GM12892 (cell line): ENCODE measurements around the gene TMED9.
"Not testable (repeated sequence)": the region's sequence is repeated elsewhere in the genome, so short reads cannot be mapped to it uniquely, and the experiment has no call there.

Source experiments
- DNase-seq: peaks from one replicate; pipeline ENCODE4 v3.0.0; 2011; ENCODE audit not compliant: insufficient read length
- FAIRE-seq: peaks from 2 replicates; lab custom pipeline; 2011; peaks lifted over from hg19 to GRCh38; lab: Jason Lieb, UNC
- POLR2A ChIP-seq: IDR thresholded peaks from 2 replicates; pipeline ENCODE4 v1.6.1; 2011; ENCODE audit warnings: low read depth, low read length, control low read depth
- POLR2AphosphoS5 ChIP-seq: IDR thresholded peaks from 2 replicates; pipeline ENCODE4 v1.6.1; 2011; ENCODE audit warnings: low read depth, low read length, control low read depth
- TAF1 ChIP-seq: IDR thresholded peaks from 2 replicates; pipeline ENCODE4 v1.6.1; 2011; ENCODE audit warnings: low read depth, mild to moderate bottlenecking, control low read depth, low read length, borderline replicate concordance

TMED9 gene

DNA sequence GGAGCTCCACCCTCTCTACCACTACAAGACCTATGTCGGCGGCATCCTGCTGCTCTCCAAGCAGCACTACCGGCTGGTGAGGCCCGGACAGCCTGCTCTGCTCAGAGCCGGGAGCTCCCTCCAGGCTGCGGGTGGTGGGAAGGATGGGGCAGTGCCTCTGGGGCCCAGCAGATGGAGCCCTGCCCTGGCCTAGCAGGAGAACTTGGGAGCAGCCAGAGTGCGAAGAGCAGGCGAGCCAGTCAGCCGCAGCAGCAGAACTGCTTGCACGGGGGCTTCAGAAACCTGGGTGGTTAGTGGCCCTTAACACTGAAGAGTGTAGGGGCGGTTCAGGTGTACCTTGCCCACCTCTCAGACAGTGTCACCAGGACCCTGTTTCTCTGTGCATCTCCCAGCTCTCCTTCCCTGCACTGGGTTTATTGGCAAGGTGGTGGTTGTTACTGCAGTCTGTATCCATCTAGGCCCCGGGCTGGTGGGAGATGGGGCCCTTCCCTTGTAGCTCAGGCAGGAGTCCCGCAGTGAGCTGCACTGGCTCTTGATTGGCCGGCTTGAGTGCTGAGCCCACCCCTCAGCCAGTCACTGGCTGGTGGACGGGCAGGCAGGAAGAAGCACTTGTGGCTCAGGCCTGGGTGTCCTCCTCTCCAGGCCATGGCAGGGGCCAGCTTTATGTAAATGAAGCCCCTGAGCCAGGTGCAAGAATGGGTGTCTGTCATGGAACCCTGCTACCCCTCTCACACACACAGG lies 15.6 kb downstream of the TMED9 start:
- peak; percentile 60 for DNase-seq
- no peak for FAIRE-seq
- TF ChIP-seq TAF1 (no peak), POLR2AphosphoS5 (no peak), POLR2A (no peak)

DNA sequence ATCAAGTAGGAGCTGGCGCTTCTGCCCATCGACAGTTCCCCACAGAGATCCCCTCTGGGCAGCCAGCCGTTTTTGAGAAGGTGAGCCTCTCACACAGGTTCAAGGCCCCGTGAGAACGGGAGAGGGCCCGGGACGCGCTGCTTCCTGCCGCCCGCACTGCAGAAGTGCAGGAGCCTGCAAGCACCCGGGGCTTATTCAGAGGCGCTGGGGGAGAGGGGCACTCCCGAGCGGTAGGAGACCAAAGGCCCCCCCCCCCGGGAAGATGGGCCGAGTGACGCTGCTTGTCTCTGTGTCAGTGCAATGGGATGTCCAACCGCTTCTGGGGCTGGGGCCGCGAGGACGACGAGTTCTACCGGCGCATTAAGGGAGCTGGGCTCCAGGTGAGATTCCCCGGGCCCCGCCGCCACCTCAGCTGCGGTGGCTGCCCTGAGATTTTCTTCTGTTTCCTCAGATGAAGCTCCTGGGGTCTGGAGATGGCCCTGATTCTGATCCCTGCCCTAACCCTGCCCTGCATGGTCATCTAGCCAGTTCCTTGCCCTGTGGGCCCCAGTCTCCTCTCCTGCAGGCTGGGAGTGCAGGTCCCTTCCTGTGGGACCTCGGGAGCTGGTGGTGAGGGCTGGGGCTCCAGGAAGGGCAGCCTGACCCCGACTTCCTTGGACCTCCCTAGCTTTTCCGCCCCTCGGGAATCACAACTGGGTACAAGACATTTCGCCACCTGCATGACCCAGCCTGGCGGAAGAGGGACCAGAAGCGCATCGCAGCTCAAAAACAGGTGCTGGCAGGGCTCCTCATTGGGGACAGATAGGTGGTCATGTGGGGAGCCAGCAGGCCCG lies 16.5 kb downstream of the TMED9 start:
- TF ChIP-seq TAF1 (no peak), POLR2AphosphoS5 (no peak), POLR2A (no peak)
- DNase-seq (no peak), FAIRE-seq (no peak)

DNA sequence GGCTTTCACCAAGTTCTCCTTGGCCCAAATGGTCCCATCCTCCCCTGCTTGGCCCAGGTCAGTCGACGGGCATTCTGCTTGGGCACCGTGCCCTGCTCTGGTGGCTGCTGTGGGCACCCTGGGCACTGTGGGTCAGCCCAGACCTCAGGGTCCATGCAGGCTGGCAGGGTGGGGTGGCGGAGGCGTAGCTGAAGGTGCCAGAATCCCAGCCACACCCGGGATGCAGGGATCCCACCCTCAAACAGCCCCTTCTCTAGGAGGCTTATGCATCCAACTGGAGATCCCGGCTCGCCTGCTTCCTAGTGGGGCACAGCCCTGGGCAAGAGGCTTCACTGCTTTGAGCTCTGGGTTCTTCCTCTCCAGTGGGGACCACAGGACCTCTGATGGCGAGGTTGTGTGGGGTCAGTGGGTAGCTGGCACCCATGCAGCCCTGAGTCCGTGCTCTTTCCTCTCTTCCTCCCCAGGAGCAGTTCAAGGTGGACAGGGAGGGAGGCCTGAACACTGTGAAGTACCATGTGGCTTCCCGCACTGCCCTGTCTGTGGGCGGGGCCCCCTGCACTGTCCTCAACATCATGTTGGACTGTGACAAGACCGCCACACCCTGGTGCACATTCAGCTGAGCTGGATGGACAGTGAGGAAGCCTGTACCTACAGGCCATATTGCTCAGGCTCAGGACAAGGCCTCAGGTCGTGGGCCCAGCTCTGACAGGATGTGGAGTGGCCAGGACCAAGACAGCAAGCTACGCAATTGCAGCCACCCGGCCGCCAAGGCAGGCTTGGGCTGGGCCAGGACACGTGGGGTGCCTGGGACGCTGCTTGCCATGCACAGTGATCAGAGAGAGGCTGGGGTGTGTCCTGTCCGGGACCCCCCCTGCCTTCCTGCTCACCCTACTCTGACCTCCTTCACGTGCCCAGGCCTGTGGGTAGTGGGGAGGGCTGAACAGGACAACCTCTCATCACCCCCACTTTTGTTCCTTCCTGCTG lies 17.4 kb downstream of the TMED9 start:
- no peak for FAIRE-seq
- TF ChIP-seq TAF1 = no peak
- no peak for TF ChIP-seq POLR2AphosphoS5
- no peak for DNase-seq

DNA sequence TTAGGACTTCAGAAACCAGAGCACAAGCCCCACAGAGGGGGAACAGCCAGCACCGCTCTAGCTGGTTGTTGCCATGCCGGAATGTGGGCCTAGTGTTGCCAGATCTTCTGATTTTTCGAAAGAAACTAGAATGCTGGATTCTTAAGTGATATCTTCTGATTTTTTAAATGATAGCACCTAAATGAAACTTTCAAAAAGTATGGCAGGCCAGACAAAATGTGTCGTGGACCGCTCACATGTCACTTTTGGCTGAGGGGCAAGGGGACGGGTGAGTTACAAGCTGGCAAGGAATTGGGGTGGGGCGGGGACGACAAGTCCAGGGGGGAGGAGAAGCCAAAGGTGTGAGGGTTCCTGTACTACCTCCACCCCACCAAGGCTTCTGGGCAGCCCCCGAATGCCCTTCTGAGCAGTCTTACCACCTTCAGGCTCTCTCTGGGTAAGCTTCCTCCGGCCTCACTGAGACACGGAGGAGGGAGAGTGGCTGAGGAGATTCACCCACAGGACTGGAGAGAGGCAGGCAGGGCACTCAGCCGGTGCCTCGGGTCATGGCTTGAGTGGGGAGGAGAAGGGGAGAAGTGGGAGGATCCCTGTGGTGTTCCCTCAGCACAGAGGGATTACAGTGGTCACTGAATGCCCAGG lies 18.2 kb downstream of the TMED9 start:
- DNase-seq (no peak), FAIRE-seq (no peak)
- TF ChIP-seq POLR2AphosphoS5 = no peak
- TF ChIP-seq POLR2A = no peak

DNA sequence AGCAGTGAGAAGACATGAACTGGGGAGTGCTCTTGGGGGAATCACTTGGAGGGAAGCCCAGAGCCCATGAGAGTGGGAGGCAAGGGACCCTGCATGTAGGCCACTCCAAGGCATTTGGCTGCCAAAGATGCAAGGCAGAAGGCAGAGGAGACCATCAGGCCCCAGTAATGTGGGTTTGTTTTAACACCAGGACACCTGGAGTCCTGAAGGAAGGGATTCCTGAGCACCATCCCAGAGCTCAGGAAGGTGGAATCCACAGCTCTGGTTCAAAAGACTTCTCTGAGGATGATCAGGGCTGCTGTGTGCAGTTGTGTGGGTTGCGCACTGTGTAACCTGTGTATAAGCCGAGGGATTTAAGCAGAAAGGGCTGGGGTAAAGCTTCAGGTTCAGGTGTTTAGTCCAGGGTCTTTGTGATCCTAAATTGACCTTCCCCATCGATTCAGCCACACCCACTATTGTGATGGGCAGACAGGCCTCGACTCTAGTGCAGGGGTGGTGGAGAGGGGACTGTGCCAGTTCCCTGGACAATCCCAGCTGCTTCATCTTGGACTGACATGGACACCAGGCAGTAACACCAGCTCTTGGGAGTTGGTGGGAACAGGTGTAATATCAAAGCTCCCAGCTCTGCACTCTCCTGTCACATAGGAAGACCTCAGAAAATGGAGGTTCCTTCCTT lies 18.9 kb downstream of the TMED9 start:
- FAIRE-seq = no peak
- TF ChIP-seq POLR2AphosphoS5 = no peak
- no peak for TF ChIP-seq TAF1
- TF ChIP-seq POLR2A = no peak
- no peak for DNase-seq

DNA sequence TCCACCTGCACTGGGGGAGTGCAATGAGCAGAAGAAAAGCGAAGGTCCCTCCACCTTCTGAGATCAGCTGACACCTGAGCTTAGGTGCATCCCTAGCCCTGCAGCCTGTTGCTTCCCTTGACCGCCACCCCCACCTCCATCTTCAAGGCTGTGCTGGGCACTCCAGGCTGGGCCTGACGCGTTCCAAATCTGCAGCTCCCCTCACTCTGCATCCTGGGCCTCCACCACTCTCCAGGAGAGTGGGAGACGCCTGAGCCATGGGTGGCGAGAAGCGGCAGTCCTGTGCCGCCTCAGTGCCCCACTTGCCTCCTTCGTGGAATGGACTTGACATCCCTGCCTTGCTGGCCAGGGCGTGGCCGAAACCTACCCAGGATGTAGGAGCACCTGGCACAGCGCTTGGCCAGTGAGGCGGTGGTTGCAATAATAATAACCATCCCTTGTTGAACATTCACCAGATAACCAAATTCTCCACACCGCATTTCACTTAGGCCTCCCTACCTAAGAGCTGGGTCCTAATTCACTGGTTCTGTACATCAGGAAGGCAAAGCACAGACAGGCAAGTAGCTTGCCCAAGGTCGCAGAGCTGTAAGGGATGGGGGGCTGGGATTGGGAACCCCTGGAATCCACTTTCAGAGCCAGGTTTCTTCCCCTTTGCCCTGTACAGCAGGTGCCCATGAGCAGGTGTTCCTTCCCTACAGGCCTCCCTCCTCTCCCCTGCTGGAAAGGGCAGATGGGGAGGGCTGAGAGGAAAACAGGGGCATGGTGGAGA lies 19.6 kb downstream of the TMED9 start:
- DNase-seq = no peak
- no peak for TF ChIP-seq POLR2A
- 0 out of 2 replicates have a peak, but pooled peaks have one; percentile 7 for TF ChIP-seq POLR2AphosphoS5
- no peak for FAIRE-seq

DNA sequence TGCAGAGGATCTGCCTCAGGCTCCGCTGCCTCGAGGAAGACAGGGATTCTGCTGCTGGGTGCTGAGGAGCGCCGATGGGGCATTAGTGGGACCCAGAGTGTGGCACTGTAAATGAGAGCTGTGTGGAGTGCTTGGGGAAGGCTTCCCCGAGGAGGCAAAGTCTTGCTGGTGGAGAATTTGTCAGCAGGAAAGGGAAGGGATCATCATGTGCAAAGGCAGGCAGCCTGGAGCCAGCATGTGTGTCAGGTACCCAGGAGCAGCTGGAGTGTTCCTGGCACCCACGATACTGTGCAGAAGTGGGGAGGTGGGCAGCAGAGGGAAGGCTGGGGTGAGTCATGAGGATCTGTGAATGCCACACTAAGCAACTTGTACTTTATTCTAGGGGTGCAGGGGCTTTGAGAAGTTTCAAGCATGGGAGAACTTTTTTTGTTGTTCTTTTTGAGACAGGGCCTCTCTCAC lies 20.2 kb downstream of the TMED9 start:
- DNase-seq (no peak), FAIRE-seq (no peak)
- TF ChIP-seq POLR2A (no peak), POLR2AphosphoS5 (0 out of 2 replicates have a peak, but pooled peaks have one; percentile 6)

DNA sequence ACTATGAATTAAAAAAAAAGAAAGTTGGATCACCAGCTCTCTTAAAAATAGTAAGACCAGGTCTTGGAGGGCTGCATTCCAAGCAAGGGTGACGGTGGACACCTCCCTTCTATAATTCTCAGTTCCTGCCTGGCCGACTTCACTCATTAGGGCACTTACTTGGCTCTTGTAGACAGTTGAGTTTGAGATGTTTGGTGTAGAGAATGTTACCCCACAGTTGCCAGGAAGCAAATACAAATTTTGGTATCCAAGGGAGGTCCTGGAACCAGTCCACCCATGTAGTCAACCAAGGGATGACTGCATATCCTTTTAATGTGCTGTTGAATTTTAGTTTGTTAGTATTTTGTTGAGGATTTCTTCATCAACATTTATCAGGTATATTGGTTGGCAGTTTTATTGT lies 28.6 kb downstream of the TMED9 start:
- TF ChIP-seq POLR2A (no peak), TAF1 (no peak), POLR2AphosphoS5 (no peak)
- DNase-seq (no peak), FAIRE-seq (no peak)

DNA sequence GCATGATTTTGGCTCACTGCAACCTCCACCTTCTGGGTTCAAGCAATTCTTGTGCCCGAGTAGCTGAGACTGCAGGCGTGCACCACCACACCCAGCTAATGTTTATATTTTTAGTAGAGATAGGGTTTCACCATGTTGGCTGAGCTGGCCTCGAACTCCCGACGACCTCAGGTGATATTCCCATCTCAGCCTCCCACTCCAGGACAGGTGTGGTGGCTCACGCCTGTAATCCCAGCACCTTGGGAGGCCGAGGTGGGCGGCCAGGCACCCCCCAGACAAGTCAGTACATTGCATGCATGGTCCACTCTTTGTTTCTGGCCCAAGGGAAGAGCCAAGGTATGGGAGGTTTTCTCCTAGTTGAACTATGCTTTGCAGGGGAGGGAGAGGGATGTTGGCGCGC lies 32.2 kb downstream of the TMED9 start:
- not testable (repeated sequence) for DNase-seq, FAIRE-seq

DNA sequence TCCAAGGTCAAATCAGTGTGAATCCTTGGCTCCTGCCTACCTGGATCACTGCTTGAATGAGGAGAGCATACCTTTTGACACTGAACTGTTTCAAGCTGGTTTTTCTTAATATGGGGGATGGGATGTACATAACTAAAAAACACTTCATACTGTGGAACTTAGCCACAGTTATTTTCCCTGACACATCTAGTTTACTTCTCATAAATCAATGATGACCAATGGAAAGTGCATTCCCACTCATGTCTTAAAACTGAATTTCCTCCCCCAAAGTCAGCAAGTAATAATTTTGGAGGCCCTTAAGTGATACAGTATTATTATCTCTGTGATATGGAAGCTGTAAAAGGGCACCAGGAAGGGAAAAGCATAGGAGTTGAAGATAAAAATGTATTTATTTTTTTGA lies 38.2 kb downstream of the TMED9 start:
- not testable (repeated sequence) for DNase-seq, FAIRE-seq

DNA sequence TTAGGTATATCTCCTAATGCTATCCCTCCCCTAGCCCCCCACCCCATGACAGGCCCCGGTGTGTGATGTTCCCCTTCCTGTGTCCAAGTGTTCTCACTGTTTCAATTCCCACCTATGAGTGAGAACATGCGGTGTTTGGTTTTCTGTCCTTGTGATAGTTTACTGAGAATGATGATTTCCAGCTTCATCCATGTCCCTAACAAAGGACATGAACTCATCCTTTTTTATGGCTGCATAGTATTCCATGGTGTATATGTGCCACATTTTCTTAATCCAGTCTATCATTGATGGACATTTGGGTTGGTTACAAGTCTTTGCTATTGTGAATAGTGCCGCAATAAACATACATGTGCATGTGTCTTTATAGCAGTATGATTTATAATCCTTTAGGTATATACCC lies 42.9 kb downstream of the TMED9 start:
- DNase-seq, FAIRE-seq: not testable (repeated sequence)

DNA sequence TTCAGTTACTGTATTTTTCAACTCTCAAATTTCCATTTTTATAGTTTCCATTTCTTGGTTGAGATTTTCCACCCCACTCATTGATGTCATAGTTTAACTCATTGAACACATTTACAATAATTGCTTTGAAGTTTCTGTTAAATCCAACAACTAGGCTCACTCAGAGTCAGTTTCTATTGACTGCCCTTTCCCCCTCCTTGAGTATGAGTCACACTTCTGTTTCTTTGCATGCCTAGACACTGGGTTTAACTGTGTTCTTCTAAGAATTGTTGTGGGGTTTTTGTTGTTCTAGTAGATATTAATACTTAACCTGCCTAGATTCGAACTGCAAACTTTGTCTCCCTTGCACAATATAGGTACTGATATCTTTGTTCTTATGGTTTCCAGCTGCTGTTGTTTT lies 53.5 kb downstream of the TMED9 start:
- FAIRE-seq, DNase-seq: not testable (repeated sequence)
